IPS DF 4.7 (cell line): ENCODE data around the gene KLF16.
"Not testable (repeated sequence)": the region's sequence is repeated elsewhere in the genome, so short reads cannot be mapped to it uniquely, and the experiment has no call there.

ENCODE experiments used
- DNase-seq: peaks from one replicate; pipeline ENCODE4 v3.0.0-alpha.2; 2013; ENCODE audit warnings: low spot score; ENCODE audit errors: extremely low read depth

Gene KLF16

GRCh38 chr19:1863328-1863637 is at the start of gene KLF16:
Gene KLF16, minus strand, starts transcription at chr19:1863579. Its CDS starts 82 bp downstream, at chr19:1863497.
- no peak for DNase-seq

- DNase-seq, result no peak
These were observed 49.6 kb upstream of the KLF16 start for GRCh38 chr19:1912760-1913505.

- no peak for DNase-seq
These were observed 48.6 kb upstream of the KLF16 start for GRCh38 chr19:1911995-1912394.

GRCh38 chr19:1911098-1911497 is 47.7 kb upstream of the KLF16 start:
- no peak for DNase-seq

- no peak for DNase-seq
These were observed 46.8 kb upstream of the KLF16 start for GRCh38 chr19:1910177-1910576.

- DNase-seq, result no peak
These were observed 46.3 kb upstream of the KLF16 start for GRCh38 chr19:1909761-1910080.

GRCh38 chr19:1908364-1908678 is 44.9 kb upstream of the KLF16 start:
- no peak for DNase-seq

- DNase-seq, result no peak
These were observed 44.4 kb upstream of the KLF16 start for GRCh38 chr19:1907563-1908363.

GRCh38 chr19:1906985-1907562 is 43.7 kb upstream of the KLF16 start:
- no peak for DNase-seq

- DNase-seq, result no peak
These were observed 42.5 kb upstream of the KLF16 start for GRCh38 chr19:1905863-1906375.

GRCh38 chr19:1905110-1905862 is 41.9 kb upstream of the KLF16 start, which contains the start of the genes ADAT3 and SCAMP4:
Gene ADAT3, plus strand, starts transcription at chr19:1905399. Its CDS starts 6,649 bp downstream, at chr19:1912048.
Gene SCAMP4, plus strand, starts transcription at chr19:1905399. Its CDS starts 9,621 bp downstream, at chr19:1915020.
- DNase-seq, result peak; percentile 86

- DNase-seq, result no peak
These were observed 41.4 kb upstream of the KLF16 start for GRCh38 chr19:1904860-1905109.

GRCh38 chr19:1902923-1903322 is 39.5 kb upstream of the KLF16 start:
- DNase-seq, result no peak

GRCh38 chr19:1901940-1902404 is 38.6 kb upstream of the KLF16 start:
- DNase-seq, result no peak

GRCh38 chr19:1896508-1896907 is 33.1 kb upstream of the KLF16 start:
- DNase-seq, result no peak

GRCh38 chr19:1893791-1894190 is 30.4 kb upstream of the KLF16 start:
- no peak for DNase-seq

GRCh38 chr19:1889907-1890306 is 26.5 kb upstream of the KLF16 start:
- DNase-seq, result no peak

GRCh38 chr19:1888385-1888784 is 25.0 kb upstream of the KLF16 start:
- DNase-seq, result no peak

GRCh38 chr19:1886360-1886759 is 23.0 kb upstream of the KLF16 start:
- not testable (repeated sequence) for DNase-seq

GRCh38 chr19:1885398-1886119 is 22.2 kb upstream of the KLF16 start, which contains the start of gene ABHD17A:
Gene ABHD17A, minus strand, starts transcription at chr19:1885496. Its CDS starts 3,930 bp downstream, at chr19:1881566.
- DNase-seq, result not testable (repeated sequence)

GRCh38 chr19:1884719-1885334 is 21.4 kb upstream of the KLF16 start:
- no peak for DNase-seq
